ENCODE data around the gene GJB6. TPM values are rescaled to one million over a fixed set of nuclear protein-coding genes. Genes with fewer than 3 reads are reported as not detected.

The GJB6 gene
- total and polyA plus RNA-seq, 2 donors = 2.8 to 5.9 TPM

Other genes with a start within 250 kb of the GJB6 start
- gene GJA3, start 71.3 kb downstream of the GJB6 start, total RNA-seq = 0.21 TPM
- gene GJA3, start 71.3 kb downstream of the GJB6 start, polyA plus RNA-seq = 0.05 TPM
- 2.5 TPM for gene GJB2, start 39.4 kb downstream of the GJB6 start, total RNA-seq
- gene GJB2, start 39.4 kb downstream of the GJB6 start, polyA plus RNA-seq = 3.9 TPM

All from urinary bladder (tissue), 2 donors.